Fibroblast of pulmonary artery (primary cell): Measurements from ENCODE around the gene GALNT11.

Source experiments
- DNase-seq: peaks from one replicate; pipeline ENCODE4 v3.0.0-alpha.2; 2010; ENCODE audit warnings: low read depth
- H3K4me3 ChIP-seq: replicated peaks from 2 replicates; pipeline ENCODE4 v1.5.1; 2011; ENCODE audit warnings: low read depth, mild to moderate bottlenecking, control low read depth, low read length, moderate library complexity
- TF ChIP-seq, protein P1 (sequence below): IDR thresholded peaks from 2 replicates; pipeline ENCODE4 v1.5.1; 2011; ENCODE audit warnings: mild to moderate bottlenecking, control low read depth, low read length, inconsistent platforms; ENCODE audit errors: missing control alignments

GALNT11 gene

DNA sequence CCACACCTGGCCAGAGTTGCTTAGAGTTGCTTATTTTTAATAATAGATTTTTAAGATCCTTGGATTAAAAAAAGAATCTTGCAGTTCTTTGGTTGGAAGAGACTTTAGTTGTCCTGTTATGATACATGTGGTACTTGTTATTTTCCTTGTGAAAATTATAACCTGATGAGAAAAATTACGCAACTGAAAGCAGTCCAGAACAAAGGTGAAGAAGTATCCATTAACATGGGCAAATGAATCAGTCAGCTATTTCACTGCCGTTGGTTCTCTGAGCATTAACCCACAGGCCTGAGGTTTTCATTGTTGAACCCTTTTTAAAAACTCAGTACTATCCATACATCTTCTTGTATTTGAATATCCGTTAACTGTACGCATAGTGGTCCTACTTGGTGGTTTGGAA is 68.2 kb downstream of the GALNT11 start:
- DNase-seq: no peak
- TF ChIP-seq, protein P1, sequence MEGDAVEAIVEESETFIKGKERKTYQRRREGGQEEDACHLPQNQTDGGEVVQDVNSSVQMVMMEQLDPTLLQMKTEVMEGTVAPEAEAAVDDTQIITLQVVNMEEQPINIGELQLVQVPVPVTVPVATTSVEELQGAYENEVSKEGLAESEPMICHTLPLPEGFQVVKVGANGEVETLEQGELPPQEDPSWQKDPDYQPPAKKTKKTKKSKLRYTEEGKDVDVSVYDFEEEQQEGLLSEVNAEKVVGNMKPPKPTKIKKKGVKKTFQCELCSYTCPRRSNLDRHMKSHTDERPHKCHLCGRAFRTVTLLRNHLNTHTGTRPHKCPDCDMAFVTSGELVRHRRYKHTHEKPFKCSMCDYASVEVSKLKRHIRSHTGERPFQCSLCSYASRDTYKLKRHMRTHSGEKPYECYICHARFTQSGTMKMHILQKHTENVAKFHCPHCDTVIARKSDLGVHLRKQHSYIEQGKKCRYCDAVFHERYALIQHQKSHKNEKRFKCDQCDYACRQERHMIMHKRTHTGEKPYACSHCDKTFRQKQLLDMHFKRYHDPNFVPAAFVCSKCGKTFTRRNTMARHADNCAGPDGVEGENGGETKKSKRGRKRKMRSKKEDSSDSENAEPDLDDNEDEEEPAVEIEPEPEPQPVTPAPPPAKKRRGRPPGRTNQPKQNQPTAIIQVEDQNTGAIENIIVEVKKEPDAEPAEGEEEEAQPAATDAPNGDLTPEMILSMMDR: no peak
- H3K4me3 ChIP-seq: no peak overlapping the region

DNA sequence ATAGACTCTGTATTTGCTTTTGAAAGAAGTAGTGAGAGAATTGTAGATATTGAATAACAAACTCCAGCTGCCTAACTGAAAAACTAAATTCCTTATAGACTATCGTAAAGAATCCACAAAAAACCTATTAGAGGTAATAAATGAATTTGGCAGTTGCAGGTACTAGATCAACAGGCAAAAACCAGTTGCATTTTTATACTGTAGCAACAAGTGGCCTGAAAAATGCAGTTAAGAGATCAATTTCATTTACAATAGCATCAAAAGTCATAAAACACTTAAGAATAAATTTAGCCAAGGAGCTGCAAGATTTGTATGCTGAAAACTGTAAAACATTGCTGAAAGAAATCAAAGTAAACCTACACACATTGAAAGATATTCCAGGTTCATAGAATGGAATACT is 70.3 kb downstream of the GALNT11 start:
- H3K4me3 ChIP-seq: no peak overlapping the region
- no peak for DNase-seq
- TF ChIP-seq, protein P1: no peak

DNA sequence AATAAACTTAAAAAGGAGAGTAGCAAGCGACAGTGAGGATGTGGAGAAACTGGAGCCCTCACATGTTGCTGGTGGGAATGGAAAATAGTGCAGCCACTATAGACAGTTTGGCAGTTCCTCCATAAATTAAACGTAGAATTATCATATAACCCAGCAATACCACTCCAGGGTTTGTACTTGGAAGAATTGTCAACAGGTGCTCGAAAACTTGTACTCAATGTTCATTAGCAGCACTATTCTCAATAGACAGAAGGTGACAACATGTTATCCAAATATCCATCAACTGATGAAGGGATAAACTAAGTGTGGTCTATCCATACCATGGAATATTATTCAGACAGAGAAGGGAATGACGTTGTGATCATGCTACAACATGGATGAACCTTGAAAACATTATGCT is 71.9 kb downstream of the GALNT11 start:
- no peak for DNase-seq
- TF ChIP-seq, protein P1: no peak
- no peak overlapping the region for H3K4me3 ChIP-seq

DNA sequence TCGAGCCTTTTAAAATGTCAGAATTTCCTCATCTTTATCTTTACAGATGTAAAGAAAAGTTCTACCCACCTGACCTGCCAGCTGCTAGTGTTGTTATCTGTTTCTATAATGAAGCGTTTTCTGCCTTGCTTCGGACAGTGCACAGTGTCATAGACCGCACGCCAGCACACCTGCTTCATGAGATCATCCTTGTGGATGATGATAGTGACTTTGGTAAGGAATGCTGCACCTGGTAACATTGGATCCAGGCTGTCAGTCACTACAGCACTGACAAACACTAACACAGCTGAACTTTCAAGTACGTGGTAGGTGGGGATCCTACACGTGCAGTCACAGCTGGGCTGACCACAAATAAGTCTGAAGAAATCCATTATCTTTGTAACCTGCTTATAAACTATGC is 77.6 kb downstream of the GALNT11 start:
- TF ChIP-seq, protein P1: no peak
- H3K4me3 ChIP-seq: no peak overlapping the region
- no peak for DNase-seq

DNA sequence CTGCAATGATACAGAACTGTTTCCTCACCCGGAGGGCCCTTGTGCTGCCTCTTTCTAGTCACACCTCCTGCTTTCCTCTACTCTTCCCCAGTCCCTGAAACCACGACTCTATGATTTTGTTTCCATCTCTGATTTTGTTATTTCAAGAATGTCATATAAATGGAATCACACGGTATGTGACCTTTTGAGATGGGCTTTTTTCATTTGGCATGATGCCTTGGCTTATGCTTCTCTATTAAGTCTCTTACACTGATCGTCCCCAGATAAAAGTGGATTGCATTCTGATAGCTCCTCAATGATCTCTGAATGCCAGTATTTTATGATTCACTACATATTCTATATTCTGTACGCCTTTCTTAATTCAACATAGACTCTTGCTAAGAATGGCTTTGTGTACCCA is 78.2 kb downstream of the GALNT11 start:
- no peak overlapping the region for H3K4me3 ChIP-seq
- TF ChIP-seq, protein P1: no peak
- DNase-seq: no peak

DNA sequence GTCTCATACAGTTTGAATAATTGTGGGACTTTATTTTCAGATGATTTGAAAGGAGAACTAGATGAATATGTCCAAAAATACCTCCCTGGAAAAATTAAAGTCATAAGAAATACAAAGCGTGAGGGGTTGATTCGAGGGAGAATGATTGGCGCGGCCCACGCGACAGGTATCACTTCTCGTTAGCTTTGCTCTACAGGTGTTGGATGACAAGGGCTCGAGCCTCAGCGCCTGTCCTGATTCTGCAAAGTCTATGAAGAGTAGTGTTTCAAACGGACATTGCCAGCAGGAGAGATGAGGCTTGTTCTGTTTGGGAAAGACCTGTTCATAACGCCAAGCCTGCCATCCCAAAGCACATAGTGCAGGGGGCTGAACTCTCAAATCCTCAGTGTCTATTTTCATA is 79.7 kb downstream of the GALNT11 start:
- TF ChIP-seq, protein P1: no peak
- no peak for DNase-seq
- H3K4me3 ChIP-seq: no peak overlapping the region

DNA sequence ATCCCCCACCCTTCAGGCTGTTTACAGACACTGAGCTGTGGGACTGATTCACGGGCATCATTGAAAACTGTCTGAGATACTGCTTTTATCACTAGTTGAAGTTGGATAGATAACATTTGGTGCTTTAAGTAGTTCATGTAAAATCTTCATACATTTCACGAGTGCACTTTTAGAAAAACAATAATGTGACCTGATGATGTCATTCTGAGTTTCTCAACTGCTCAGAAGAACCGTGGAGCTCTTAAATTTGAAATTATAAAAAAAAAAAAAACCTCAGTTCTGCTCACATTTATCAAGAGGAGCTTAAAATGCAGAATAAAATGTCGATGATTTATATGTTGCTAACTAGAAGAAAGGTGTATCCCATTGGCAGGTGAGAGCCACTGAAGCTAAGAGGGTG is 81.5 kb downstream of the GALNT11 start:
- no peak for DNase-seq
- TF ChIP-seq, protein P1: no peak
- H3K4me3 ChIP-seq: no peak overlapping the region
